ENCODE measurements around the gene ACSF3.

ACSF3 gene

DNA sequence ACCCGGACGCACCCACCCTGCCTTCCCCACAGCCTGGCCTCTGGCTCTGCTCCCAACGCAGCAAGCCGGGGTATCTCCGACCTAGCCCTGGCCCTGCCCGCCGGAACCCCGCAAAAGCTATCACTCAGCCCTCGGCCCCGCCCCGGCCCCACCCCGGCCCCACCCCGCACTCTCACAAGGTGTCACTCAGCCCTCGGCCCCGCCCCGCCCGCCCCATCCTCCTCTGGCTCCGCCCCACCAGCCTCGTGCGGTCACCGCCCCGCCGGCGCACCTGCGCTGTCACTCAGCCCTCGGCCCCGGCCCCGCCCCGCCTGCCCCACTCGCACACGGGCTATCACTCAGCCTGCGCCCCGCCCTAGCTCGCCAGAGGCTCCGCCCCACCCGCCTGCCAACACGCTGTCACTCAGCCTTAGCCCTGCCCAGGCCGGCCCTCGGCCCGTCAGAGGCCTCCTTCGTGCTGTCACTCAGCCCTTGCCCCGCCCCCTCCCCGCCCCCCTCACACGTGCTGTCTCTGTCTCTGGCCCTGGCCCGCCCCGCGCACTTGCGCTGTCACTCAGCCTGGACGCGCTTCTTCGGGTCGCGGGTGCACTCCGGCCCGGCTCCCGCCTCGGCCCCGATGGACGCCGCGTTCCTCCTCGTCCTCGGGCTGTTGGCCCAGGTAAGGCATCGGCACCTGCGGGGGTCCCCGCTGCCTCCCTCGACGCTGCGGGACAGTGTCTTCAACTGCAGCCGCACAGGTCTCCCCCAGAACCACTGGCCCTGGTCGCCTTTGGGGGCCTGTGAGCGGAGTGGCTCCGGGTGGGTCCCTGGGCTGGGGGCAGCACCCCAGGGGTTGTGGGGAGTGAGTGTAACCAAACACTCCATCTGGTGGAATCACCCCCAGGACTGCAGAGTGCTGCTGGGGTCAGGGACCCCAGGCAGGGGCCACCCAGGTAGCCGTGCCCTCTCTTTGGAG is 77.8 kb downstream of the ACSF3 start, which contains the start of gene CDH15:
TSS of gene CDH15 (plus strand) at position 533 of the 955 bp plus-strand sequence. CDS start at position 617, 84 bp downstream.
- TF ChIP-seq, protein P1, sequence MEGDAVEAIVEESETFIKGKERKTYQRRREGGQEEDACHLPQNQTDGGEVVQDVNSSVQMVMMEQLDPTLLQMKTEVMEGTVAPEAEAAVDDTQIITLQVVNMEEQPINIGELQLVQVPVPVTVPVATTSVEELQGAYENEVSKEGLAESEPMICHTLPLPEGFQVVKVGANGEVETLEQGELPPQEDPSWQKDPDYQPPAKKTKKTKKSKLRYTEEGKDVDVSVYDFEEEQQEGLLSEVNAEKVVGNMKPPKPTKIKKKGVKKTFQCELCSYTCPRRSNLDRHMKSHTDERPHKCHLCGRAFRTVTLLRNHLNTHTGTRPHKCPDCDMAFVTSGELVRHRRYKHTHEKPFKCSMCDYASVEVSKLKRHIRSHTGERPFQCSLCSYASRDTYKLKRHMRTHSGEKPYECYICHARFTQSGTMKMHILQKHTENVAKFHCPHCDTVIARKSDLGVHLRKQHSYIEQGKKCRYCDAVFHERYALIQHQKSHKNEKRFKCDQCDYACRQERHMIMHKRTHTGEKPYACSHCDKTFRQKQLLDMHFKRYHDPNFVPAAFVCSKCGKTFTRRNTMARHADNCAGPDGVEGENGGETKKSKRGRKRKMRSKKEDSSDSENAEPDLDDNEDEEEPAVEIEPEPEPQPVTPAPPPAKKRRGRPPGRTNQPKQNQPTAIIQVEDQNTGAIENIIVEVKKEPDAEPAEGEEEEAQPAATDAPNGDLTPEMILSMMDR (IDR thresholded peaks at IDR 0.05; ENCODE audit: insufficient read depth, low read depth, low read length, missing control alignments), result no peak
- H3K4me3 ChIP-seq (ENCODE audit: low read depth, low read length), result peak within 1 kb of the TSS; percentile 29
- peak; percentile 98 for DNase-seq (ENCODE audit: low read depth)

DNA sequence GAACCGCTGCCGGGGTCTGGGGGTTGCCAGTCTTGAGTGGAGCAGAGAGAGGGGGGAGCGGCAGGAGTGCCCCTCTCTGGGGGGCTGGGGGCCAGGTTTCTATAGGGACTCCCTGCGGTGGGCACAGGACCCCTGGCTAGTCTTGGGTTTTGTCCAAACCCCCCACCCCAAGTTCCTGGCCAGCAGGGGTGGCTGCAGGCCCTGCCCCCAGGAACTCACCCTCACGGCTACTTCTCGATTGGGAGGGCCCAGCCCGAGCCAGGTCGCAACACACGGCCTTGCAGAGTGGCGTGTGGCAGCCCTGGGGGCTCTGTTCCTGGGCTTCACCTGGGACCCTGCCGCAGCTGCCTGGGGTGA is 78.5 kb downstream of the ACSF3 start:
- no peak overlapping the region for H3K4me3 ChIP-seq (ENCODE audit: low read depth, low read length)
- TF ChIP-seq, protein P1 (IDR thresholded peaks at IDR 0.05; ENCODE audit: insufficient read depth, low read depth, low read length, missing control alignments), result no peak
- DNase-seq (ENCODE audit: low read depth), result no peak

DNA sequence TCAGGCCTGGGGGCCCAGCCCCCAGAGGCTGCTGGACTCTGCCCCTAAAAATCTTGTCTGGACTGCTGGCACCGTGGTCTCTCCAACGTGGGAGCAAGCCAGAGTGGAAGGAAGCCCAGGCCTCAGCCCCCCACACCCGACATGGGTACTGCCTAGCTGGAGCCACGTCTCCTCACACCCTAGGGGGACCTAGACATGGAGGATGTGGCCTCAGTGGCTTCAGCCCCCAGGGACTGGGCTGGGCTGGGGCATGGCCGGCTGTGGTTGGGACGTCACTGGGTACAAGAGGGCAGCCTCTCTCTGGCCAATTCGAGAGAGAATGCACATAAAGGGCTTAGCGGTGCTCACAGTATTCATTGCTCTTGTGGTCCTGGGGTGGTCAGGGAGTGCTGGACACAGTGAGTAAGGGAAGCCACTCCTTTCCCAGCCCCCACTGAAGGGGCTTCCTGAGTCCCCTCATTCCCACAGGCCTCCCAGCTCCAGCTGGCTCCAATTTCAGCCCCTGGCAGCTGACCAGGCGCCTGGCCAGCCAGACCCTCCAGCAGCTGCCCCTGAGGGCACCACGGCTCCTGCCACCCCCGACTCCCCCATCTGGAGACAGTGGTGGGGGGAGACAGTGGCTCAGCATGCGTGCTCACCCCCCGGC is 79.0 kb downstream of the ACSF3 start:
- DNase-seq (ENCODE audit: low read depth), result no peak
- no peak overlapping the region for H3K4me3 ChIP-seq (ENCODE audit: low read depth, low read length)
- TF ChIP-seq, protein P1 (IDR thresholded peaks at IDR 0.05; ENCODE audit: insufficient read depth, low read depth, low read length, missing control alignments), result no peak

DNA sequence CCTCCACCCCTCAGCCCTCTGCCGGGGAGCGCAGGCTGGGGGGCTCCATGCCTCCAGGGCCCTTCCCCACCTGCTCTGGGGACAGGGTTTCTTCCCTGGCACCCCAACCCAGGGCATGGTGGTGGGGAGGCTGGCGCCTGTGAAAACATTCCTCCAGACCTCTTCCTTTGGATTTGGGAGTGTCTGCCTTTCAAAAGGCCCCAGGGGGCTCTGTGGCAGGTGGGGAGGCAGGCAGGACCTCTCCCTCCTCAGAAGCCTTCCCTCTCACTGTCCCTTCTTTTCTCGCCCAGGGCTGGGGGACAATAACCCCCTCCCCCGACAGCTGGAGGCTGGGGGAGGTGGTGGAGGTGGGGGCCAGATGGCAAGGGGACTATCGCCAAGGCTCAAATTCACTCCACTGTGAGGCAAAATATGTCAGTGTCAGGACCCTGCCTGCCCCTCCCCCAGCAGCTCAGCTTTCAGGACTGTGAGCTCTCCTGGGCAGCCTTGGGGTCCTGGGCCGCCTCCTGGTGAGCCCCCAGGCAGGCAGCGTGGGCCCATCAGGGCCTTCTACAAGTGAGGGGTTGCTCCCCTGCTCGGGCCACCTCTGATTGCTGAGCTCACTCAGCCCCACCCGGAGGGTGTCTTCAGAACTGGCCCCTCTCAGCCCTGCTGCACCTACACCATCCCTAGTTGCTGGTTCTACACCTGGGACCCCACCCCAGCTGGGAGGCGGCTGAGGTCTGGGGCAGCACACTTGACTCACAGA is 79.7 kb downstream of the ACSF3 start:
- TF ChIP-seq, protein P1 (IDR thresholded peaks at IDR 0.05; ENCODE audit: insufficient read depth, low read depth, low read length, missing control alignments), result no peak
- DNase-seq (ENCODE audit: low read depth), result no peak
- no peak overlapping the region for H3K4me3 ChIP-seq (ENCODE audit: low read depth, low read length)

DNA sequence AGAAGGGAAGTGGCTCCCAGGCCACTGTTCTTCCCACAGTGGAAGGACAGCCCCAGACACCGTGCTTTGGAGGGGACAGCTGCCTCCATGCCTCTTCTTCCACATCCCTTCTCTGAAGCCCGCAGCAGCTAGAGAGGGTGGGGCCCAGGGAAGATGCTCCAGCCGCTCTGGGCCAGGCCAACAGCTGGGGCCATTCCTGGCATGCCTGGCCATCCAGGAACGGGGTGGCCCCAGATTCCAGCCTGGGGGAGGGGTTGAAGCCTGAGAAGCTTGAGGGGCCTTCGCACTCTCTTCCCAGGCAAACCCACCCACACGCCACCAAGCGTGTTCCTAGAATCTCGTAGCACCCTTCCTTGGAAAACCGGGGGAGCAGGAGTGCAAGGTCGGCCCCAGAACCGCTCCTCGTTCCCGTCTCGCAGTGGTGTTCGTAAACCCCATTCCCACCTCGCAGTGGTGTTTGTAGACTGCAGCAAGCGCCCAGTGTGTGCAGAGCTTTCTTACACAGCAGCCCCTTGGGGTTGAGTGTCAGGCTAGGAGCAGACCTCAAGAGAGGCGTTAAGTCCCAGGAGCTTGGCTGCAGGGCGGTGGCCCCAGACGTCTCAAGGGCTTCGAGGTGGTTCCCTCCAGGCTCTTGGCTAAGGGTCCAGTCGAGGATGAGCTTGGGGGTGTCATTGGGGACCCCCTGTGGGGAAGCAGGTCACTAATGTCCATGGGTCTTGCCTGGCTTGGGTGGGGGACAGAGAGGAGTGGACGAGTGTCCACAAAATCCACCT is 80.6 kb downstream of the ACSF3 start:
- DNase-seq (ENCODE audit: low read depth), result no peak
- TF ChIP-seq, protein P1 (IDR thresholded peaks at IDR 0.05; ENCODE audit: insufficient read depth, low read depth, low read length, missing control alignments), result no peak
- no peak overlapping the region for H3K4me3 ChIP-seq (ENCODE audit: low read depth, low read length)

DNA sequence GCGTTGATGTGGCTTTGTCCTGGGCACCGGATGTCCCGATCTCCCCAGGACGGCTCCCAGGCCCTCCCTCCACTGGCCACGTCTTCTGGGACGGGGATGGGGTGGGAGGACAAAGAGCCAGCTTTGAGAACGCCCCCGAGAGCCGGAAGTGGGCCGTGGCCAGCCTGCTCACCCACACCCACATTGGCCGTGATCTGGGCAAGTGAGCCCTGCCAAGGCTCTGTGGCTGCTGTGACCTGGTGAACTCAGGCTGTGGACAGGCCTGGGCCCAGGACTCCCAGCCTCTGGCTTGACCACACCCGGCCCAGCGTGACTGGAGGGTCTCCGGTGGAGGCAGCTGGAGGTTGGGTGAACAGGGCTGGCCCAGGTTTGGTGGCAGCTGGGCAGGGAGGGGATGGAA is 81.2 kb downstream of the ACSF3 start:
- H3K4me3 ChIP-seq (ENCODE audit: low read depth, low read length), result no peak overlapping the region
- DNase-seq (ENCODE audit: low read depth), result no peak
- TF ChIP-seq, protein P1 (IDR thresholded peaks at IDR 0.05; ENCODE audit: insufficient read depth, low read depth, low read length, missing control alignments), result no peak

All from GM12865 (cell line).